ENCODE results near the gene OGDH.

DNA sequence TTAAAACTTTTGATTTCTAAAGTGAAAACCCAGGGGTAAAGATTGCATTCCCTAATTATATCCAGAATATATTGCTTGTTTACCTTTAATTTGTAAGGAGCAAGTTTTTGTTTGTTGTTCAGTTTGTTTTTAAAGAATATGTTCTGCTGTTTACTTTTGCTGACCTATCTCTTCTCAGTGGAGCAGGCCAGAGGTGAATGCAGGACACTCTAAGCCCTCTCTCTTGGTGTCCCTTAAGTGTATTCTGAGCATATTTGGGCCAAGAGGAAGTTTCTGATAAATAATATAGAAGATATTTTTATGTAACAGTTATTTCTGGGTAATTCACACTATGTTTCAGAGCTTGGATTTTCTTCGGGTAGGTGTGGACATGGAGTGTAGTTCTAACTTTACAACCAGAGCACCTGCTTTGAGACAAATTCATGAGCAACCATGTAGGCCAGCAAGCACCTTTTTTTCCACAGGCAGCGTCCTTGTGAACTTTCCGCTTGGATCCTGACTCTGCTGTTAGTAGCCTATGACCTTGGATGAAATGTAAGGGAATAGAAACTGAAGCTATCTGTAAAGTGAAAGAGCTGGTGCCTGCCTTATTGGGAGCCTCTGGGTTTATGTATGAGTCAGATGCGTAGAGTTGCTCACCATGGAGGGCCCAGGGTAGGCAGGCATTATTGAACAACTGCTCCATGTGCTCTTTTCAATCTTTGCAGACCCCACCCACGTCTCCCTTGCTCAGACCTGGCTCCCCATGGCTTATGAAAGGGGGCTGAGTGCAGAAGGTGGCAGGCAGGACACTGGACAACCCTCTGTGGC is 16.1 kb downstream of the OGDH start:
- TF ChIP-seq EZH2 (IDR thresholded peaks at IDR 0.05; ENCODE audit: insufficient read depth, poor library complexity, severe bottlenecking) (no peak), EZH2phosphoT487 (IDR thresholded peaks at IDR 0.05; ENCODE audit: insufficient read depth, low read depth) (no peak)
